IMR-90 (cell line): Measurements from ENCODE around the gene ATMIN.

Experiments
- MXI1 ChIP-seq: IDR thresholded peaks from 2 replicates; pipeline ENCODE4 v1.6.1; 2012; ENCODE audit warnings: low read depth, mild to moderate bottlenecking, low read length, moderate library complexity, borderline replicate concordance
- TF ChIP-seq, protein P1 (sequence below): conservative IDR thresholded peaks from 2 replicates; pipeline ENCODE4 v1.5.1; 2012; ENCODE audit warnings: mild to moderate bottlenecking, low read depth, low read length, improper control_type of control experiment

DNA sequence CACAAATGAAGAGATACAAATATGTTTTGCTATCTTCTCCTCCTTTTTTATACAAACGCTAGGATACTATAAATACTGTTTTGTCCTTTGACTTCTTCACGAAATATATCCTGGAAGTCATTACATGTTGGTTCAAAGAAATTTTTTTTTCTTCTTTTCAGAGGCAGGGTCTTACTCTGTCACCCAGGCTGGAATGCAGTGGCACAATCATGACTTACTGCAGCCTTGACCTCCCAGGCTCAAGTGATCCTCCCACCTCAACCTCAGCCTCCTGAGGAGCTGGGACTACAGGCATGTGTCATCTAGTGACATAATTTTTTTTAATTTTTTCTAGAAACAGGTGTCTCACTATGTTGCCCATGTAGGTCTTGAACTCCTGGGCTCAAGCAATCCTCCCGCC is 45.1 kb upstream of the ATMIN start:
- TF ChIP-seq, protein P1, sequence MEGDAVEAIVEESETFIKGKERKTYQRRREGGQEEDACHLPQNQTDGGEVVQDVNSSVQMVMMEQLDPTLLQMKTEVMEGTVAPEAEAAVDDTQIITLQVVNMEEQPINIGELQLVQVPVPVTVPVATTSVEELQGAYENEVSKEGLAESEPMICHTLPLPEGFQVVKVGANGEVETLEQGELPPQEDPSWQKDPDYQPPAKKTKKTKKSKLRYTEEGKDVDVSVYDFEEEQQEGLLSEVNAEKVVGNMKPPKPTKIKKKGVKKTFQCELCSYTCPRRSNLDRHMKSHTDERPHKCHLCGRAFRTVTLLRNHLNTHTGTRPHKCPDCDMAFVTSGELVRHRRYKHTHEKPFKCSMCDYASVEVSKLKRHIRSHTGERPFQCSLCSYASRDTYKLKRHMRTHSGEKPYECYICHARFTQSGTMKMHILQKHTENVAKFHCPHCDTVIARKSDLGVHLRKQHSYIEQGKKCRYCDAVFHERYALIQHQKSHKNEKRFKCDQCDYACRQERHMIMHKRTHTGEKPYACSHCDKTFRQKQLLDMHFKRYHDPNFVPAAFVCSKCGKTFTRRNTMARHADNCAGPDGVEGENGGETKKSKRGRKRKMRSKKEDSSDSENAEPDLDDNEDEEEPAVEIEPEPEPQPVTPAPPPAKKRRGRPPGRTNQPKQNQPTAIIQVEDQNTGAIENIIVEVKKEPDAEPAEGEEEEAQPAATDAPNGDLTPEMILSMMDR: no peak
- no peak for TF ChIP-seq MXI1
